ENCODE results near the gene ZNF821.

The ZNF821 gene

DNA sequence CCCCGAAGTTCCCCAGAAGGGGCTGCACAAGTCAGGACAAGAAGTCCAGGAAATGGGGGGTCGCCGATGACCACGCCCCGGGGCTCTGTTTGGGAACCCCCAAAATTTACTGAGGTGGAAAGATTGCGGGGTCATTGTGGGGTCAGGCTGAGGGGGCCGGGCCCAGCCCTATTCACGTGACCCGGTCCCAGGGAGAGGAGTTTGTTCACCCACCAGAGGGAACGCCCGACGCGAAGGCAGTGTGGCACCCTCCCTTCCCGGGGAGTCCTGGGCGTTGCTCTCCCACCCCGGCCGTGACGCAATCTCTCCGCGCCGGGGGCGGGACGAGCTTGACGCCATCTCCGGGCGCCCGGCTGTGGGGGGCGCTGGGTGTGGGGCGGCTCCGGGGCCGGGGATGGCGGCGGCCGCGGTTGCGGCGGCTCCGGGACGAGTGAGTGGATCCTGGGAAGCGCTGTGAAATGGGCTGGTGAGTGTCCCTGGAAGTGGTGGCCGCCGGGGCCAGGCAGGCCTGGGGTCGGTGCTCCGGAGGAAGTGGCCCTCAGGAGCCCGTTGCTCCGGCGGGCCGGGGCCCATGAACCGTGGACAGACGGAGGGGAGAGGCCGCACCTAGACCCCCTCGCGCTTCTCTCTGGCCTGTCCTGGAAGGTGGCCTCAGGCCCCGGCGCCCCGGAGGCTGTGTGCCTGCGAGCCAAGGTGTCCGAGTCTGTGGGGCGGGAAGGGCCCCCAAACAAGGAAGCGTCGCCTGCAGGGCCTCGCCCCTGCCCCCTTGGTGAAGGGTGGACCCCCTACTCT lies 38.1 kb downstream of the ZNF821 start, which contains the start of gene ATXN1L:
Gene ATXN1L (plus strand): TSS at position 338 of the 792 bp plus-strand sequence. CDS start 3,765 bp downstream, outside the sequence.
- TF ChIP-seq, protein P1, sequence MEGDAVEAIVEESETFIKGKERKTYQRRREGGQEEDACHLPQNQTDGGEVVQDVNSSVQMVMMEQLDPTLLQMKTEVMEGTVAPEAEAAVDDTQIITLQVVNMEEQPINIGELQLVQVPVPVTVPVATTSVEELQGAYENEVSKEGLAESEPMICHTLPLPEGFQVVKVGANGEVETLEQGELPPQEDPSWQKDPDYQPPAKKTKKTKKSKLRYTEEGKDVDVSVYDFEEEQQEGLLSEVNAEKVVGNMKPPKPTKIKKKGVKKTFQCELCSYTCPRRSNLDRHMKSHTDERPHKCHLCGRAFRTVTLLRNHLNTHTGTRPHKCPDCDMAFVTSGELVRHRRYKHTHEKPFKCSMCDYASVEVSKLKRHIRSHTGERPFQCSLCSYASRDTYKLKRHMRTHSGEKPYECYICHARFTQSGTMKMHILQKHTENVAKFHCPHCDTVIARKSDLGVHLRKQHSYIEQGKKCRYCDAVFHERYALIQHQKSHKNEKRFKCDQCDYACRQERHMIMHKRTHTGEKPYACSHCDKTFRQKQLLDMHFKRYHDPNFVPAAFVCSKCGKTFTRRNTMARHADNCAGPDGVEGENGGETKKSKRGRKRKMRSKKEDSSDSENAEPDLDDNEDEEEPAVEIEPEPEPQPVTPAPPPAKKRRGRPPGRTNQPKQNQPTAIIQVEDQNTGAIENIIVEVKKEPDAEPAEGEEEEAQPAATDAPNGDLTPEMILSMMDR (IDR thresholded peaks at IDR 0.05): no peak

DNA sequence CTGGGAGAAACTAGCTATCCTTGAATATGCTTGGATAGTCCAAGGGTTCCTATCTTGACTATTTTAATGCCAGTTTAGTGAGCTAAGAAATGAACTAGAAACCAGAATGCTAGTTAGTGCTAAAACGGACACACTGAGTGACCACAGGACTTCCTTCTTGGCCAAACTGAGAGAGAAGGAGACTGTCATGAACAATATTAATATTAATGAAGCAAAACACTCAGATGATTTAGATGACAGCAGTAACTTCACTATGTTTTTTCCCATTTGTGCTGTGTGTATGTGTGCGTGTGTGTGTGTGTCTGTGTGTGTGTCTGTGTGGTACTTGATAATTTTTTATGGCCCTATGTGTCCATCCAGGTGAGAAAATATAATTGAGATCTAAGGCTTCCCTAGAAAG lies 40.4 kb downstream of the ZNF821 start:
- TF ChIP-seq, protein P1 (IDR thresholded peaks at IDR 0.05): no peak

DNA sequence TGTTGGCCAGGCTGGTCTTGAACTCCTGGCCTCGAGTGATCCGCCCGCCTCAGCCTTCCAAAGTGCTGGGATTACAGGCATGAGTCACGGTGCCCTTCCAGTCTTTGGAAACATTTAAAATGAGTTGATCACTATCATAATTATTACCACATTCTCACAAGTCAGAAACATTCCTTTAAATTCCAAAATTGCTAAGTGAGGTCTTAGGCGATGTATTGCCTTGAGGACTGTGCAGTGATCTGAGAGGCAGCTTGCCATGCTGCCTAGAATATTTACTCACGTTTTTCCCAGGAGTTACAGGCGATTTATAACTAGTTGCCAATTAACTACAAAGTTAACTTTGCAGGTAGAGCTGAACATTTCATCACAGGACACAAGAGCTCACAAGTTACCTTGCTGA lies 43.9 kb downstream of the ZNF821 start:
- TF ChIP-seq, protein P1 (IDR thresholded peaks at IDR 0.05): no peak

DNA sequence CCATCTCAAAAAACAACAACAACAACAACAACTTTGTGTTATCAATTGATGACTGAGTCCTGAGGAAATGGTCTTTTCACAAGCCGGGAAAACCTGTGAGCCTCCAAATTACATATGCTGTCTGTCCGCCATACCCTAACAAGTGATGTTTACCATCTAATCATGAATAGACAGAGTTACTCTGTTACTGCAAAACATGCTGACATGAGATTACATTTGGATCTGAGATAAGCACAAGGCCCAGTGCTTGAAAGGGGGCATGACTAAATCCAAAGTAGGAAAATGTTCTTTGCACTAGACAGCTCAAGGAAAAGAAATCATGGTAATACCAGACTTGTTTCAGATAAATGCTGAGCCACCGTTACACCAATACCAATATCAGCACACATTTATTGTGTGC lies 46.8 kb downstream of the ZNF821 start:
- TF ChIP-seq, protein P1 (IDR thresholded peaks at IDR 0.05): no peak

DNA sequence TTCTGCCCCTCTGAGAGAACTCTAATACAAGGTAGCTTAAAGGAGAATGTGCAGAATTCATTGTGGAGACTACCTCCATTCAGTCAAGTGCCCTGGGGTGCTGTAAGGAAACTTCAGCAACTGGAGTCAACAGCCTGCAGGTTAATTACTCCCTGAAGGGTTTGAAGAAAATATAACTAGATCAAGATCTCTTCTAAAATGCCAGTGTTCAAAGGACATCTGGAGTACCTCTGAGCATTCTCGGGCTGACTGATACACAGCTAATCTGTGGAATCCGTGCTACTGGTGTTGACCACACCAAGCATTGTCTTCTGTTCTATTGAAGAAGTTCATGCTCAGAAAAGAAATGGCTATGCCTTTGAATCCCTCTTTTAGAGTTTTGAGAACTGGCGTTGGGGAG lies 49.7 kb downstream of the ZNF821 start:
- TF ChIP-seq, protein P1 (IDR thresholded peaks at IDR 0.05): no peak

DNA sequence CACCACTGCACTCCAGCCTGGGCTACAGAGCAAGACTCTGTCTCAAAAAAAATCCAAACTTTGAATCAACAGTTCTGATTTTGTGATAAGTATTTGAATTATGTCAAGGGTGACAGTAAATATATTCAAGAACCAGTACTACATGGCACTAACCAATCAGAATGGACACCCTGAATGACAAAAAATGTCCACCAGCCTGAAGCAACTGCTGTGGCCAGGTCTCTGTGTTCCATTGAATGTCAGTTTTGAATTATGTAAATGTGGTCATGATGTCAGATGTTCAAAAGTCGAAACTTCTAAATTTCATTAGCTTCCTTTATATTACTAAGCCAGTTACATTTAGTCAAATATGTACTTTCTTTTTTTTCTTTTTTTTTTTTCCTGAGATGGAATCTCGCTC lies 53.6 kb downstream of the ZNF821 start:
- TF ChIP-seq, protein P1 (IDR thresholded peaks at IDR 0.05): no peak

DNA sequence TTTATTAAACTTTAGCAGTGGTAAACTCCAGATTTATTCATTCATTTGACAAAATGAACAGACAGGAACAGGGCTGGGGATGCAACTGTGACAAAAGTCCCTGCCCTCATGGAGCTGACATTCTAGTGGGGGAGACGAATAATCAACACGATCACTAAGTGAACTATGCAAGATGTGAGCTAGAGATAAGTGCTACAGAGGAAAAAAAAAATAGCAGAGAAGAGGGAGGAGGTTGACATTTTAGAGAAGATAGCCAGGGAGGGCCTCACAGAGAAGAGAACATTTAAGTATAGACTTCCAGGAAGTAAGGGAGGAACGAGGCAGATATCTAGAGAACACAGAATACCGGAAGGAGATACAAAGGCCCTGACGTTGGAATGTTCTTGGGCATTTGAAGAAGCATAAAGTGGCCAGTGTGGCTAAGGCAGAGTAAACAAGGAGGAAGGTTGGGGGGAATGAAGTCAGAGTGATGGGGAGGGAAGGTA lies 57.4 kb downstream of the ZNF821 start:
- TF ChIP-seq, protein P1 (IDR thresholded peaks at IDR 0.05): no peak

All from LNCAP (cell line).